ENCODE results near the gene KRT34. TPM values are rescaled to one million over a fixed set of nuclear protein-coding genes. Genes with fewer than 3 reads are reported as not detected.

The KRT34 gene
- total RNA-seq, 1 donor from 2014 or later = not detected

- intact Hi-C loops (cut with micrococcal nuclease) = no loop called here
- POLR2A ChIA-PET = no interaction called here
- H3K4me1 Mint-ChIP-seq = no peaks in the 10 kb centered on the region
- no peak for DNase-seq
- no peak overlapping the region for H3K27ac Mint-ChIP-seq
- TF ChIP-seq CTCF (IDR thresholded peaks at IDR 0.05) = no peak
- CTCF ChIA-PET = no interaction called here
- H3K36me3 Mint-ChIP-seq (ENCODE audit: low read depth) = no peaks in the 10 kb centered on the region
- peaks cover 8% of the 10 kb centered on the region for H3K27me3 Mint-ChIP-seq
- H3K9me3 Mint-ChIP-seq = no peaks in the 10 kb centered on the region
- no peak for ATAC-seq (ENCODE audit: low read depth)
- H3K4me3 Mint-ChIP-seq = no peak overlapping the region
Measured at GRCh38 chr17:41366070-41366469, 16.0 kb downstream of the KRT34 start.

GRCh38 chr17:41363881-41364280 is 18.2 kb downstream of the KRT34 start:
- Mint-ChIP-seq H3K9me3 (no peaks in the 10 kb centered on the region), H3K36me3 (ENCODE audit: low read depth) (no peaks in the 10 kb centered on the region), H3K4me3 (no peak overlapping the region), H3K4me1 (no peaks in the 10 kb centered on the region), H3K27ac (no peak overlapping the region), H3K27me3 (peaks cover 7% of the 10 kb centered on the region)
- intact Hi-C loops (cut with micrococcal nuclease) = no loop called here
- DNase-seq (no peak), ATAC-seq (ENCODE audit: low read depth) (no peak)
- ChIA-PET CTCF (no interaction called here), POLR2A (no interaction called here)
- TF ChIP-seq CTCF (IDR thresholded peaks at IDR 0.05) = no peak

- intact Hi-C loops (cut with micrococcal nuclease) = no loop called here
- Mint-ChIP-seq H3K9me3 (peaks cover 2% of the 10 kb centered on the region), H3K4me1 (no peaks in the 10 kb centered on the region), H3K27ac (no peak overlapping the region), H3K36me3 (ENCODE audit: low read depth) (no peaks in the 10 kb centered on the region), H3K27me3 (peaks cover 14% of the 10 kb centered on the region), H3K4me3 (no peak overlapping the region)
- ChIA-PET POLR2A (no interaction called here), CTCF (no interaction called here)
- TF ChIP-seq CTCF (IDR thresholded peaks at IDR 0.05) = no peak
- ATAC-seq (ENCODE audit: low read depth) (no peak), DNase-seq (no peak)
Measured at GRCh38 chr17:41360296-41360995, 21.7 kb downstream of the KRT34 start.

- Mint-ChIP-seq H3K27me3 (peaks cover 22% of the 10 kb centered on the region), H3K27ac (no peak overlapping the region), H3K4me3 (no peak overlapping the region), H3K36me3 (ENCODE audit: low read depth) (no peaks in the 10 kb centered on the region), H3K9me3 (peaks cover 2% of the 10 kb centered on the region), H3K4me1 (no peaks in the 10 kb centered on the region)
- TF ChIP-seq CTCF (IDR thresholded peaks at IDR 0.05) = no peak
- ChIA-PET POLR2A (no interaction called here), CTCF (no interaction called here)
- DNase-seq = no peak
- intact Hi-C loops (cut with micrococcal nuclease) = no loop called here
- no peak for ATAC-seq (ENCODE audit: low read depth)
Measured at GRCh38 chr17:41354536-41354935, 27.6 kb downstream of the KRT34 start.

- peaks cover 20% of the 10 kb centered on the region for H3K27me3 Mint-ChIP-seq
- no peak for TF ChIP-seq CTCF (IDR thresholded peaks at IDR 0.05)
- H3K4me3 Mint-ChIP-seq = no peak overlapping the region
Measured at GRCh38 chr17:41352597-41353366, 29.3 kb downstream of the KRT34 start.

More at GRCh38 chr17:41352597-41353366, 29.3 kb downstream of the KRT34 start:
- peaks cover 2% of the 10 kb centered on the region for H3K9me3 Mint-ChIP-seq
- ChIA-PET POLR2A (no interaction called here), CTCF (no interaction called here)
- ATAC-seq (ENCODE audit: low read depth) = no peak
- intact Hi-C loops (cut with micrococcal nuclease) = no loop called here
- no peaks in the 10 kb centered on the region for H3K4me1 Mint-ChIP-seq
- DNase-seq = no peak
- H3K36me3 Mint-ChIP-seq (ENCODE audit: low read depth) = no peaks in the 10 kb centered on the region
- H3K27ac Mint-ChIP-seq = no peak overlapping the region

All from activated B cell treated with CpG ODN at 0.5 μM for 24 hours (primary cell).